Measurements from ENCODE around the gene GAS6. TPM values are rescaled to one million over a fixed set of nuclear protein-coding genes. Genes with fewer than 3 reads are reported as not detected.

The GAS6 gene
- total RNA-seq, 4 donors from 2014 or later: 34.5 to 148 (median 79.7) TPM

DNA sequence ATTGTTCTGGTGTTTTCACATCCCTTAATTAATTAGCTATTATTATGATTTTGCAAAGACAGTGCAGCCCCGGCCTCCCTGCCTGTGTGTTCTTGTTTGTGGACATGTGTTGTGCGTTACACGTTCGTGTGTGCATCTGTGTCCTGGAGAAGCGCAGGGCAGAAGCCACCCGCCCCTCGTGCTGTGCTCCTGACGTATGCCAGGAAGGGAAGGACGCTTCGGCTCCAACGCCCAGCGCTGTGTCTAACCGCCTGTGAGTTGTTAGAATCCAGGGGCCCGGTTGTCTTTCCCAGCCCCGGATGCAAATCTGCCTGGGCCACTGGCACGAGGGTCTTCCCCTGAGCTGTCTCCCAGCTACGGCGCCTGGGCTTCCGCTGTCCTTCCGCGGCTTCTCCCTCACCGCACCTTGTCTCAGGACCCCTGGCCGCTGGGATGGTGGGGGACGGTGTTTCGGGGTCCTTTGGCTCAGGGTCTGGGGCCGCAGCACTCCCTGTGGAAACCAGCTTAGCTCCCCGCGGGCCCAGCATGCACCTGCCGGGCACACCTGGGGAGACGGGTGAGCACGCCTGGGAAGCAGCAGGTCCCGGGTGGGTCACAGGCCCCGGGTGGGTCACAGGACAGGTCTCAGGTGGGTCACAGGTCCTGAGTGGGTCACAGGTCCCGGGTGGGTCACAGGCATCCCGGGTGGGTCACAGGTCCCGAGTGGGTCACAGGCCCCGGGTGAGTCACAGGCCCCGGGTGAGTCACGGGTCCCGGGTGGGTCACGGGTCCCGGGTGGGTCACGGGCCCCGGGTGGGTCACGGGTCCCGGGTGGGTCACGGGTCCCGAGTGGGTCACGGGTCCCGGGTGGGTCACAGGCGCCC is 51.5 kb downstream of the GAS6 start:
- TF ChIP-seq, protein P1, sequence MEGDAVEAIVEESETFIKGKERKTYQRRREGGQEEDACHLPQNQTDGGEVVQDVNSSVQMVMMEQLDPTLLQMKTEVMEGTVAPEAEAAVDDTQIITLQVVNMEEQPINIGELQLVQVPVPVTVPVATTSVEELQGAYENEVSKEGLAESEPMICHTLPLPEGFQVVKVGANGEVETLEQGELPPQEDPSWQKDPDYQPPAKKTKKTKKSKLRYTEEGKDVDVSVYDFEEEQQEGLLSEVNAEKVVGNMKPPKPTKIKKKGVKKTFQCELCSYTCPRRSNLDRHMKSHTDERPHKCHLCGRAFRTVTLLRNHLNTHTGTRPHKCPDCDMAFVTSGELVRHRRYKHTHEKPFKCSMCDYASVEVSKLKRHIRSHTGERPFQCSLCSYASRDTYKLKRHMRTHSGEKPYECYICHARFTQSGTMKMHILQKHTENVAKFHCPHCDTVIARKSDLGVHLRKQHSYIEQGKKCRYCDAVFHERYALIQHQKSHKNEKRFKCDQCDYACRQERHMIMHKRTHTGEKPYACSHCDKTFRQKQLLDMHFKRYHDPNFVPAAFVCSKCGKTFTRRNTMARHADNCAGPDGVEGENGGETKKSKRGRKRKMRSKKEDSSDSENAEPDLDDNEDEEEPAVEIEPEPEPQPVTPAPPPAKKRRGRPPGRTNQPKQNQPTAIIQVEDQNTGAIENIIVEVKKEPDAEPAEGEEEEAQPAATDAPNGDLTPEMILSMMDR (IDR thresholded peaks at IDR 0.05; ENCODE audit: low read depth): no peak

DNA sequence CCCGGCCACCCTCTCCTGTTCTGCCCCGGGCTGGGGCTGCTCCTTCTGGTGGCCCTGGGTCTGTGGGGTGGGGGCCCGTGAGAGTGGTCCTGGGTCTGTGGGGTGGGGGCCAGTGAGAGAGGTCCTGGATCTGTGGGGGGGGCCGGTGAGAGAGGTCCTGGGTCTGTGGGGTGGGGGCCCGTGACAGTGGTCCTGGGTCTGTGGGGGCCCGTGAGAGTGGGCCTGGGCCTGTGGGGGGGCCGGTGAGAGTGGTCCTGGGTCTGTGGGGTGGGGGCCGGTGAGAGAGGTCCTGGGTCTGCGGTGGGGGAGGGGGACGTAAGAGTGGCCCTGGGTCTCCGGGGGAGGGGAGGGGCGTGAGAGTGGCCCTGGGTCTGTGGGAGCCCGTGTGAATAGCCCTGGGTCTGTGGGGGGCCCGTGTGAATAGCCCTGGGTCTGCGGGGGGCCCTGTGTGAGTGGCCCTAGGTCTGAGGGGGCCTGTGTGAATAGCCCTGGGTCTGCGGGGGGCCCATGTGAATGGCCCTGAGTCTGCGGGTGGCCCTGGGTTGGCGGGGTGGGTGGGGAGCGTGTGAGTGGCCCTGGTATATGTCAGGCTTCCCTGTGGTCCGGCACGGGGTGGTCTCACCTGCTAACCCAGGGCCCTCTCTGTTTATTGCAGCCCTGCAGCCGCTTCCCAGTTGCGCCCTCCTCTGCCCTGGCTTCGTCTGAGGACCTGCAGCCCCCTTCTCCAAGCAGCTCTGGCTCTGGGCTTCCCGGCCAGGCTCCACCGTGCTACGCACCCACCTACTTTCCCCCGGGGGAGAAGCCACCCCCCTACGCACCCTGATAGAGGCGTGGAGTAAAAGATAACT is 52.6 kb downstream of the GAS6 start:
- TF ChIP-seq, protein P1 (IDR thresholded peaks at IDR 0.05; ENCODE audit: low read depth): no peak

DNA sequence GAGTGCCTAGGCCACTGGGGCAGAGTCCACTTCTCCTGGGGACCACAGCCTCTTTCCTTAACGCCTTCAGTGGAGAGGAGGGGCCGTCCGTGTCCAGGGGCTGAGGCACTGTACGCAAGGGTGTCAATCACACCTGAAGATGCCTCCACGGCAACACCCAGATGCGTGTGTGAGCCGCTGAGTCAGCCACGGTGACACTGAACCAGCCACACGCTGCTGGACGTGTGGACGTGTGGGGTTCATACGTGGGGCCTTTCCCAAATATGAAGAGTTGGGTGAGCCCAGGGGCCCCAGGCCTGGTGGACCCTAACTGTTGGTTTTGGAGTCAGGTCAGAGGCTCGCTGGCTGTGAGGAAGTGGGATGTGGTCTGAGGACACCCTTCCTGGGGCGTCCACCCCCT is 53.2 kb downstream of the GAS6 start:
- TF ChIP-seq, protein P1 (IDR thresholded peaks at IDR 0.05; ENCODE audit: low read depth): no peak

DNA sequence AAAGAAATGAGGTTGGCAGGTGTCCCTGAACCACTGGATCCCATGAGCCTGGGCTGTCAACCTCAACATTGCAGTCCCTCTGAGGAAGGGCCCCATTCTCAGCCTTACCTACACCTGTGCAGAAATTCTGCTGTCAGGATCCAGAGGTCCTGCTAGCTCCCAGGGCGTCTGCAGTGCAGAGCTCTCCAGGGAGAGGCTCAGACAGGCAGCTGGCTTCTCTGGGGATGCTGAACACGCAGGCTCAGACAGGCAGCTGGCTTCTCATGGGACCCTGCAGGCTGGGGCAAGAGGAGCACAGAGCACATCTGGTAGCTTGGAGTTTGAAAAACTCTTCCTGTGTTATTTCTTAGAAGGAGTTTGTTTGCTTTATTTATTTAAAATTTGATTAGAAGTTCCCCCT is 53.9 kb downstream of the GAS6 start:
- TF ChIP-seq, protein P1 (IDR thresholded peaks at IDR 0.05; ENCODE audit: low read depth): no peak

DNA sequence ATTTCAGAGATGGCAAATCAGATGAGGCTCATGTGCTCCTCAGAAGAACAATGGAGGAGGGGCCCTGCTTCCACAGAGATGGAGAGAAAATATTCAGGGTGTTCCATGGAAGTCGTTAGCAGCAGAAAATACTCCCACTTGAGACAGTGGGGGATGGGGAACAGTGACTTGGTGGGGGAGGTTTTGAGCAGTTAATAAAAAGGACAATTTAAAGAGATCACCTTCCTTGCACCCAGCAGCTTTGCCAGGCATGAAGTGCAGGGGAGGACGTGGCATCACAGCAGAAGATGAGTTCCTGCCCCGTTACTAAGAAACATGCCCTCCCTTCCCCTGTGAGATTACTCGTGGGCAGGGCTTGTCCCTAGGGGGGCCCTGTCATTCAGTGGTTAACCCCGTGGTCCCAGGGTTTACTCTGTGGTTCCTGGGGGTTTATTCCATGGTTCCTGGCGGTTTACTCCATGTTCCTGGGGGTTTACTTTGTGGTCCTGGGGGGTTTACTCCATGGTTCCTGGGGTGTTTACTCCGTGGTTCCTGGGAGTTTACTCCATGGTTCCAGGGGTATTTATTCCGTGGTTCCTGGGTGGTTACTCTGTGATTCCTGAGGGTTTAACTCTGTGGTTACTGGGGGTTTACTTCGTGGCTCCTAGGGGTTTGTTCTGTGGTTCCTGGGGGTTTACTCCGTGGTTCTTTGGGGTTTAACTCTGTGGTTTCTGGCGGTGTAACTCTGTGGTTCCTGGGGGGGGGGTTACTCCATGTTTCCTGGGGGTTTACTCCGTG is 55.6 kb downstream of the GAS6 start:
- TF ChIP-seq, protein P1 (IDR thresholded peaks at IDR 0.05; ENCODE audit: low read depth): no peak

DNA sequence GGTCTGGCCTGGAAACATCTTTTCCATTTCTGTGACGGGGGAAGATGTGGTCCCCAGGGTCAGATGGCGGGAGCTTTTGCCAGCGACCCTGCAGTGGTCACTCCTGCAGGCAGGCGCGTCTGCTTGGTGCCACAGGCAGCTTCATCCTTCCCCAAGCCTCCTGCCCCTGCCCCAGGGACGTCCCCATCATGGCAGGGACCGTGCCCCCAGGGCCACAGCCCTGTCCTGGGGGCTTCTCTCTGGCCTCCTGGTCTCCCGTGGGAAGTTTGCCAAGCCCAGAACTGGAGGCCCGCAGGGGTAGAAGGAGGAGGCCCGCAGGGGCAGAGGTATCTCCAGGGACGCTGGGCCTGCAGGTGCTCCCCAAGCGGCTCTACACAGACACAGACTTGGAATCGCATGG is 57.4 kb downstream of the GAS6 start:
- TF ChIP-seq, protein P1 (IDR thresholded peaks at IDR 0.05; ENCODE audit: low read depth): no peak
